Measurements from ENCODE around the gene ALG2. TPM values are rescaled to one million over a fixed set of nuclear protein-coding genes. Genes with fewer than 3 reads are reported as not detected.
A peak's percentile ranks its signal among the peaks of the same experiment; 100 is the strongest.

Gene ALG2
- 10 to 100 TPM; 21.9 to 32.3 (median 25.4) TPM for total RNA-seq

GRCh38 chr9:99221621-99222415 lies at the start of gene ALG2, which contains the start of gene SEC61B:
TSS of gene ALG2 (minus strand) at chr9:99221942. CDS start at chr9:99221894, 48 bp downstream.
TSS of gene SEC61B (plus strand) at chr9:99222282. CDS start at chr9:99222364, 82 bp downstream.
- Histone ChIP-seq H3K9me3 (no peaks in the 10 kb centered on the region), H3K27me3 (no peaks in the 10 kb centered on the region), H3K4me3 (peak within 1 kb of the TSS; percentile 95 to 99), H3K4me1 (peaks cover 3 to 81% (median 41%) of the 10 kb centered on the region in 3 donors), H3K27ac (peak within 1 kb of the TSS; percentile 79 to 95 (median 93)), H3K36me3 (peaks cover 0 to 32% of the 10 kb centered on the region in 2 donors)
- TF ChIP-seq POLR2A (IDR thresholded peaks at IDR 0.05): peak; percentile 83 to 84
- TF ChIP-seq CTCF (IDR thresholded peaks at IDR 0.05): peak in 2 of 4 experiments; percentile 20 to 29
- TF ChIP-seq POLR2AphosphoS5 (IDR thresholded peaks at IDR 0.05): peak; percentile 95
- TF ChIP-seq EP300 (IDR thresholded peaks at IDR 0.05): no peak
- WGBS, 2 donors (ENCODE audit: low coverage in 1 of 2): 0% methylated on average over 7 of the region's 70 CpGs; no CpG with 5 or more reads in 1 of the 2 donors
- ATAC-seq: peak; percentile 98

- H3K4me1 ChIP-seq: peaks cover 0 to 11% (median 0%) of the 10 kb centered on the region in 3 donors
- ATAC-seq: no peak
- no peaks in the 10 kb centered on the region for H3K36me3 ChIP-seq
- TF ChIP-seq EP300 (IDR thresholded peaks at IDR 0.05) (no peak), POLR2AphosphoS5 (IDR thresholded peaks at IDR 0.05) (no peak), CTCF (IDR thresholded peaks at IDR 0.05) (no peak), POLR2A (IDR thresholded peaks at IDR 0.05) (no peak)
- no peaks in the 10 kb centered on the region for H3K9me3 ChIP-seq
- WGBS, 2 donors (ENCODE audit: low coverage in 1 of 2): 65 to 67% methylated on average over 3 of the region's 3 CpGs
- no peaks in the 10 kb centered on the region for H3K27me3 ChIP-seq
- no peak overlapping the region for H3K4me3 ChIP-seq
- no peak overlapping the region for H3K27ac ChIP-seq
Measured at GRCh38 chr9:99270491-99270890, 48.7 kb upstream of the ALG2 start.

GRCh38 chr9:99269416-99269815 lies 47.7 kb upstream of the ALG2 start:
- TF ChIP-seq EP300 (IDR thresholded peaks at IDR 0.05) (no peak), POLR2A (IDR thresholded peaks at IDR 0.05) (no peak), POLR2AphosphoS5 (IDR thresholded peaks at IDR 0.05) (no peak), CTCF (IDR thresholded peaks at IDR 0.05) (no peak)
- H3K27ac ChIP-seq: no peak overlapping the region
- 55 to 93% methylated on average over 3 of the region's 3 CpGs for WGBS, 2 donors (ENCODE audit: low coverage in 1 of 2)
- no peak overlapping the region for H3K4me3 ChIP-seq
- ATAC-seq: no peak
- peaks cover 0 to 11% (median 0%) of the 10 kb centered on the region in 3 donors for H3K4me1 ChIP-seq
- no peaks in the 10 kb centered on the region for H3K27me3 ChIP-seq
- H3K36me3 ChIP-seq: no peaks in the 10 kb centered on the region
- H3K9me3 ChIP-seq: no peaks in the 10 kb centered on the region

- Histone ChIP-seq H3K36me3 (no peaks in the 10 kb centered on the region), H3K27me3 (no peaks in the 10 kb centered on the region), H3K4me1 (peaks cover 0 to 11% (median 0%) of the 10 kb centered on the region in 3 donors), H3K27ac (no peak overlapping the region), H3K4me3 (no peak overlapping the region), H3K9me3 (no peaks in the 10 kb centered on the region)
- WGBS, 2 donors (ENCODE audit: low coverage in 1 of 2): 14 to 40% methylated on average over 6 to 16 of the region's 17 CpGs
- ATAC-seq: peak; percentile 53
- peak; percentile 69 to 87 (median 74) for TF ChIP-seq CTCF (IDR thresholded peaks at IDR 0.05)
- TF ChIP-seq POLR2AphosphoS5 (IDR thresholded peaks at IDR 0.05): no peak
Measured at GRCh38 chr9:99266255-99267023, 44.7 kb upstream of the ALG2 start.

Measured in gastroesophageal sphincter (tissue), 4 donors.